ENCODE results near the gene LCORL.

DNA sequence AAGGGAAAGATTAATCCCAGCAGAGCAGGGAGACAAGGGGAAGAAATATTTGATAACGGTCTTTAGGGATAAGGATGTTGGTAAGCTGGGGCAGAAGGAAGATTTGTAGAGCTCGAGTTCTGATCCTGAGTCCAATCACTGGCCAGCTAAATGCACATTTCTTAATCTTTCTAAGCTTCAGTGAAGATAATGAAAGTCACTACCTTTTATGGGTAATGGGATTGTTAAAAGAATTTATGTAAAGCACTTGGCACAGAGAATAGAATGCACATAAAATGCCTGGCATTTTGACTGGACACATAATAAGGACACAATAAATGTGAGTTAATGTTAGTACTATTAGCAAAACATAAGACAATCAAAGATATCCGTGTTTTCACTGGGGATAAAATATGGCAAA is 167.5 kb downstream of the LCORL start:
- TF ChIP-seq POLR2AphosphoS5 (IDR thresholded peaks at IDR 0.05; ENCODE audit: low read depth, low read length) (no peak), POLR2A (IDR thresholded peaks at IDR 0.05; ENCODE audit: low read depth, low read length) (no peak), TAF1 (IDR thresholded peaks at IDR 0.05; ENCODE audit: borderline replicate concordance, low read depth, low read length) (no peak)
